KG1 (cell line): Measurements from ENCODE around the gene RGP1.

Experiments
- DNase-seq: peaks from one replicate; lab custom pipeline; 2025; lab: John Stamatoyannopoulos, UW

The RGP1 gene

DNA sequence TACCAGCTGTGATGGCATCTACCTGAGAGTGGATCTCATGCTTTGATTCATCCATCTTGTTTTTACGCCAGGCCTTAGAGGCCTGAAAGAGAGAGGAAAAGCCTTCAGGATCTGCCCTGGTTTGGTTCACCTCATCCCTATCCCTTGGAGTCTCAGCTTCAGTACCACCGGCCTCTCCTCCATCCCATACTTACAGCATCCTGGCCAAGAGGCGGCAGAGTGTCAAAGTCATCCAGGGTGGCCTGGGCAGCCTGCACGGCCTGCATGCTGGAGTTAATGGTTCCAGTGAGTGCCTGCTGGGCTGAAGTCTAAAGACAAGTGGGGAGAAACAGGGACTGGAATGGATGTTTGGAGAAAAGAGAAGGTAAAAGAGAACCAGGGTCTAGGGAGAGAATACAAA is 29.5 kb upstream of the RGP1 start:
- DNase-seq = no peak

DNA sequence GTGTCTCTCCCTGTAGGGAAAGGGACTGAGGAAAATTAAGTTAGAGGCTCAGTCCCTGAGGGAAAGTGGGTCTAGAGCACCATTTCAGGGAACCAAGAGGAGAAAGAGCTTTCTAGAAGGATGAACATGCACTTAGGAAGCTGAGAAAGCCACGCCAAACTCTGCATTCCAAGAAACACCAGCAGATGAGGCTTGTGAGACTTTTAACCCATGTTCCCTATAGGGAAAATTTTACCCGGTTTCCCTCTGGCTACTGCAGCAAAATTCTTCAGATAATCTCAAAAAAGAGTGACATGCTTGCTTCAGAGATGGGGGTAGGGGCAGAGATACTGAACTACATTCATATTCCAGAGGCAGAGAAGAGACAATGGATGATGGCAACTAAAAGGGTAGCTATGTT is 25.7 kb upstream of the RGP1 start:
- no peak for DNase-seq

DNA sequence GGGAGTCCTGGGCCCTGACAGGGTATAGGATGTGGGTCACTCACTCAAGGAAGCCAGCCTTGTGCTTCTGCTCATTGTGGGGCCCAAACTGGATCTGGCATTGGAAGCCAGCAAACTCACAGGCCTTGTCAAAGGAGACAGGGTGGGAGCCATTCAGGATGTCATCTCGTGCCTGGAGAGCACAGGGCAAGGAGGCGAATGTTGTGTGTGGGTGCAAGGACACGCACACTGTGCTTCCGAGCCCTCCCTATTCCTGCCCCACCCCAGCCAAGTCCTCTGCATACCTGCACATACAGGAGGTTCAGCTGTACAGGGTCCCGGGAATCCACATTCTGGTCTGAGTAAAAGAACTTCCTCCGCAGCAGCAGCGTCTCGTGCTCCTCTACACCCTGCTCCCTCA is 25.2 kb upstream of the RGP1 start:
- no peak for DNase-seq

DNA sequence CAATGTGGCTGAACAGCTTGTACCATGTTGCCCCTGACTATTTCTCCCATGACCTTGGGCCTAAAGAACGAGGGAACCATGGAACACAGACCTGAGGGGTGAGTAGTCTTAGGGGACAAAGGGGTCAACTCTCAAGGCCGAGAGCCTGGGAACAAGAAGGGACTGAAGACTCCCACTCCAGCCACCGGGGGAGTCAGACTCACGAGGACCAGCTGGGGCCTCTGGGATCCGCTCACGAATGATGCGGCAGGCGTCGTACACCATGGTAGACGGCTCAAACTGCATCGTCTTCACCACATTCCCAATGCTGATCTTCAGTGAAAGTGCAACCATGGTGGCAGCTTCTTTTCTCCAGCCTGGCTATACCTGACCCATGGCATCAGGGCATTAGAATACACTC is 23.7 kb upstream of the RGP1 start:
- no peak for DNase-seq

DNA sequence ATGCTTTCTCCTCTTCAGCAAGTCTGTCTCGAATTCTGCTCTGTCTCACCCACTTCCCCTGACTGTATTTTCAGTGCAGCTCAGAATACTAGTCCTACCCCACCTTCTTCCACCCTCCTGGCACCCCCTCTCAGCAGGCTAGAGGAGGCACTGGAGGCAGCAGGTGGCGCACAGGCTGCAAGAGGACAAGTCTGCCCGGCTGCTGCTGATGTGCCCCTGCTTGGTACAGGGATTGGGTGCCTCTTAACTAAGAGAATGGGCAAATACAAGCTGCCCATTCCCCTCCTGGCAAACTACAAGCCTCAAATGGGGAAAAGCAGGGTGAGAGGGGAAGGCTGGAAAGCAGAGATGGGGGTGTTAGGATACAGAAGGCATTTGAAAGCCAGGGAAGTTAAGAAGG is 22.2 kb upstream of the RGP1 start:
- peak; percentile 58 for DNase-seq

DNA sequence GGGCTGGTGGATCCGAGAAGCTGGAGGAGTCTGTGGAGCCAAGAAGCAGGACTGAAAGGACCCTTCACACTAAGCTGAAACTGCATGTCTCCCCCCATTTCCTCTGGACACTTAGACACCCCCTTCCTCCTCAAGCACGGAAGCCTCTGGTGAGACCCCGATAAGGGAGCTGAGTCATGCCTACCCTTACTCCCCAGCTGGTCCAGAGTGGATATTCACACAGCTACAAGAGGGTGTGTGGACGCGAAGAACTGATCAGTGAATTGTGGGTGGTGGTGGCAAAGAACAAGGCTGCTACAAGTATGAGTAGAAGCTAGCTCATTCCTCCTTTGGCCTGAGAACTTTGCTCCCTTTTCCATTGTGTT is 21.4 kb upstream of the RGP1 start:
- no peak for DNase-seq

DNA sequence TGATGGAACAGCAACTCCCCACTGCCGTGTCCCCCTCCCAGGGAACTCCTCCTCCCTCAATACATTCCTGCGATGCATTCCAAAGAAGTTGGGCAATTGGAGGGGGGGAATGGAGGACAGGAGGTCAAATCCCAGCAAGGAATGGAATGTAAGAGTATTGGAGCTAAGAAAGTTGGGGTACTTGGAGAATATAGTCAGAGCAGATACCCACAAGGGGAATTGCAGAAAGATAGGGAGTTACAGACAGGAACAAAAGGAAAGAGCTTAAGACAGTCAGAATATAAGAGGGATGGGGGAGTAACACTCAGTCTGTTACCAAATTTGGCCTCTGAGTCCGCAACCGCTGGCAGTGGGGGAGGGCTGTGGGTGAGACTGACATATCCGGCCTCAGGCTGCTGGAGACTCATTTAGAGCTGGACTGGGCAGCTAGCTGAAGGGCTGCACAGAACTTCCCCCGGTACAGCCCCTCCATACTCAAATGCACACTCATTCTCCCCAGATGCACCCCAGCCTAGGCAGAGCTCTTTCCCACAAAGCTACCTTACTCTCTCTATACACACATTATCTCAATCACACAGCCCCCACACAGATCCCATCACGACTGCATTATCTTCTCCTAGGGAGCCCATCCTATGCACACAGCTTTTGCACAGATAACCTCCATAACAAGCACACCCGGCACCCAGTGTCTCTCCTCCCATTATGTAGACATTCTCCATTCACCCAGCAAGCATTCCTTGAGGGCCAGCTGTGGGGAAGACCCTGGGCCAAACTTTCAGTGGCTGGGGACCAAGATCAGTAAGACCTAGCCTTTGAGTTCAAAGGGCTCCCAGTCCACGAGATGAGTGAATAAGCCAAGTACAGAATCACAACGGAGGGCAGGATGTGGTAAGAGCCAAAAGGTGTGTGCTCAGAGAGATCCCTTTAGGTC is 20.8 kb upstream of the RGP1 start:
- no peak for DNase-seq

DNA sequence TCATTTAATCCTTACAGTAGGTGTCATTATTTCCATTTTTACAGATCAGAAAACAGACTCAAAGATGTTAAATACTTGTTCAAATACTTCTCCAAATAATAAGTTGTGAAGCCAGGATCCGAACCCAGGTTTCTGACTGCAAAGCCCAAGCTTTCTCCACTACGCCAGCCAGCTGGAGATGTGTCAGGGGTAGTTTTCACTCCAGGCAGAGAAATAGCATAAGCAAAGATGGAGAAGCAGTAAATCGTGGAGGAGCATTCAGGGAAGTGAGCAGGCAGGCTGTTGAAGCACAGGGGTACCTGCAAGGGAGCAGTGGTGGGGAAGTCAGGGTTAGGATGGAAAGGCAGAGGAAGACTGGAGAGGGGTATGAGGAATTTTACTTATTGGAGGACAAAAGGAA is 20.0 kb upstream of the RGP1 start:
- DNase-seq = no peak

DNA sequence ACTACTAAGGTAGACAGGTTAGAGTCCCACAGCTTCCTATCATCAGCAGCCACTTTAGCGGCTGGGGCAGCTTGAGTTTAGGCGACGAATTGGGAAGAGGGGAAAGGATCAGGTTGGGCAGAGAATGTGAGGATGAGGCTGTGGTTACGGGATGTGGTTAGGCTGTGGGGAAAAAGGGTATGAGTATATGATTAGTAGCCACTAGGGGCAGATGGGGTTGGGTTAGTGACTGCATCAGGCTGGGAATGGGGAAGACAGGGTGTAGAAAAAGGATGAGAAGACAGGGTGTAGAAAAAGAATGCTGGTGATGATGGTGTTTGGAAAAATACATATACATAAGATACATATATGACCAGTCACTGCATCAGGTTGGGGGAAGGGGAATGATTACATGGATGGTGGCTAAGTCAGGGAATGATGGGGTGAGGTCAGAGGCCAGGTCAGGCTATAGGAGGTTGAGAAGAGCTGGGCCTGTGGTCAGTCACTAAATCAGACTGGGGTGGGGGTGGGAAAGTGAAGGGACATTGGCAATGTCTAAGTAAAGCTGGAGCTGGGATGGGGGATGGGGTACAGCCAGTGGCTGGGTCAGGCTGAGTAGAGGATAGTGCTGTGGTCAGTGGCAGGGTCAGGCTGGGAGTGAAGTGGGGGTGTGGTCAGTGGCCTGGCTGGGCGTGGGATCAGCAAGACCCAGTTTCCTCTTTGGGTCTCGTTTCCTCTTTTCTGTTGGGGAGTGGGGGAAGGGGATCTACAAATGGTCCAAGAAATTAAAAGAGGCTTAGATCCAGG is 19.2 kb upstream of the RGP1 start:
- DNase-seq = no peak

DNA sequence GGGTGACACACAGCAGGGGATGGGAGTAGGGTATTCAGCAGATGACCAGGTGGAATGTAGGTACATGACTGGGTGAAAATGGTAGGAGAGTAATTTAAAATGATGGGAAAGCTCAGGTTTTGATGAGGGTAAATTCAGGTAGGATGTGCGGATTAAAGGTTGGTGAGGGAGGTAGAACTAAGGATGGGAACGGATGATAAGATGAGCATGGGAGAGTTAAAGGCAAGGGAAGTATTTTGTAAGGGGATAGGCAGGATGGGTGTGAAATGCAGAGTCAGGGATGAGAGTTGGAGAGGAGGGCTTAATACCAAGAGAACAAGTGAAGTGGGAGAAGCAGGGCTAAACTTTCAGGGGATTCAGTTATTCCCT is 18.6 kb upstream of the RGP1 start:
- no peak for DNase-seq

DNA sequence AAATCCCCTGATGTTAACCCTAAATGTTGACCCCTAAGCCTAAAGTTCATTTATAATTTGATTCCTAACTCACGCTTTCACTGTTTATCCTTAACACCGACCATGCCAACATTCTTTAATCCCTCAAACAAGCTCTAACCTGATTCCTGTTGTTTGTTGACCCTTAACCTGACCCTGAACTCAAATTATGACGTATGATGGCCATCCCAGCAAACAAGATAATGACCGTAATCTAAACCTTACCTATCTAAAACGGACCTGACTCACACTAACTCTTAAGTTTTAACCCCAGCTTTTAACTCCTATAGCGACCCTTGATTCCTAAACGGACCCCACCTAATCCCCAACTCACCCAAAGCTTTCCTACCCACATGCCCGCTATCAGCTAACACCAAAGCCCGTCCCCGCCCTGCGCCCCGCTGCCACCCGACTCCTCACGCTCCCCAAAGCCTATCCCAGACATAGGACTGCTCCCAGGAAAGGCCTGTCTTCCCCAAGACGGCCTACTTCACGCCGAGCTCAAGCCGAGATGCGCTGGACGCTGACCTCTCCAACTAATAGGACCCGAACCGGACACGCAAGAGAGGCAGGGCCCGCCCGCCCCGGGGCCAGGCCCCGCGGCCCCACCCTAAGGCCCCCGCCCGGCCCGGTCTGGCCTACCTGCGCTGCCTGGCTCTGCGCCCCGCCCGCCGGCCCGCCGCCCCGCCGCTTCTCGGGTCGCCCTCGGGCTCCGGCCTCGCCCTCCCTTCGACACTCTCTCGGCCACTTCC is 17.5 kb upstream of the RGP1 start:
- DNase-seq = no peak

DNA sequence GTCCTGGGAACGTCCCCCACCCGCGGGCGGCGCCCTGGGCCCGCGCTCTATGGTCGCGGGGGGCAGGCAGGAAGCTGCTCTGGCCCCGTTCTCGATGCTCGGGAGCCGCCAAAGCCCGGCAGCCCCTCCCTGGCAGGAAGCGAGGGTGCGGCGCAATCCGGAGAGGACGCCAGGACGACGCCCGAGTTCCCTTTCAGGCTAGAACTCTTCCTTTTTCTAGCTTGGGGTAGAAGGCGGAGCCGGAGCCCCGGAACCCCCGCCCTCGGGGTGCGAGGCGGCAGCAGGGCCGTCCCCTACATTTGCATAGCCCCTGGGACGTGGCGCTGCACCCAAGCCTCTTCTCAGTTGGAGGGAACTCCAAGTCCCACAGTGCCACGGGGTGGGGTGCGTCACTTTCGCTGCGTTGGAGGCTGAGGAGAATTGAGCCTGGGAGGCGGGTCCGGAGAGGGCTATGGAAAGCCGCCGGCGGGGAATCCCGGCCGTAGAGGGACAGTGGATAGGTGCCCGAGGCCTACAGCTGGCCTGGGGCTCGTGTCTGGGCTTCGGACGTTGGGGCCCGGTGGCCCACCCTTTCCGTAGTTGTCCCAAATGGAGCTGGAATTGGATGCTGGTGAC is 16.8 kb upstream of the RGP1 start, which contains the start of the genes CREB3 and TLN1:
CREB3 (plus strand) TSS at position 482 of the 615 bp plus-strand sequence; CDS start at position 589, 107 bp downstream.
TLN1 (minus strand) TSS at position 11 of the 615 bp plus-strand sequence. CDS start 6,501 bp downstream, outside the sequence.
- peak; percentile 98 for DNase-seq

DNA sequence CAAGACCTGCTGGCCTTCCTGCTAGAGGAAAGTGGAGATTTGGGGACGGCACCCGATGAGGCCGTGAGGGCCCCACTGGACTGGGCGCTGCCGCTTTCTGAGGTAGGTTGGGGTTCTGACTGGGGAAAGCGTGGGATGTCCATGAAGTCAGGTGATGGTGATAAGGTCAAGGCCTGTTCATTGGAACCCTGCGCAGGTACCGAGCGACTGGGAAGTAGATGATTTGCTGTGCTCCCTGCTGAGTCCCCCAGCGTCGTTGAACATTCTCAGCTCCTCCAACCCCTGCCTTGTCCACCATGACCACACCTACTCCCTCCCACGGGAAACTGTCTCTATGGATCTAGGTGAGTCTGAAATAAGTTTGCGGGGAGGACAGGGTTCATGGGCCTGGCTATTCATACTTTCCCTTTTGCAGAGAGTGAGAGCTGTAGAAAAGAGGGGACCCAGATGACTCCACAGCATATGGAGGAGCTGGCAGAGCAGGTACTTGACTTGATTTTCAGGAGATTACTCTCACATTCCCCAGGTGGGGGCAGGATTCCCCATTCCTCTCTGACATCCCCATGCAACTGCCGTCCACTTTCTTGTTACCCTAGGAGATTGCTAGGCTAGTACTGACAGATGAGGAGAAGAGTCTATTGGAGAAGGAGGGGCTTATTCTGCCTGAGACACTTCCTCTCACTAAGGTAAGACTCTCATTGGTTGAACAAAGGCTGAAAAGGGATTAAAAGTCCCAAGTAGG is 16.1 kb upstream of the RGP1 start:
- DNase-seq = no peak

DNA sequence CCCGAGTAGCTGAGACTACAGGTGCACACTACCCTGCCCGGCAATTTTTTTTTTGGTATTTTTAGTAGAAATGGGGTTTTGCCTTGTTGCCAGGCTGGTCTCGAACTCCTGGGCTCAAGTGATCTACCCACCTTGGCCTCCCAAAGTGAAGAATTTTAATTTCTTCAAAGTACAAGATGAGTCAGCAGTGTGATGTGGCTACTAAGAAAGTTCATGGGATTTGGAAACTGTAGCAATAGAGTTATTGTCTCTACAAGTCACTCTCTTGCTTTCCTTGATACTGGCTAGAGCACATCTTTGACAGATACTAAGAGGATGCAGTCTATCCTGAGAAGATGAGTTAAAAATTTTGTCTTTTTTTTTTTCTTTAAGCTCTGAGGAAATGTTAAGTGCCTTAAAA is 15.0 kb upstream of the RGP1 start:
- no peak for DNase-seq

DNA sequence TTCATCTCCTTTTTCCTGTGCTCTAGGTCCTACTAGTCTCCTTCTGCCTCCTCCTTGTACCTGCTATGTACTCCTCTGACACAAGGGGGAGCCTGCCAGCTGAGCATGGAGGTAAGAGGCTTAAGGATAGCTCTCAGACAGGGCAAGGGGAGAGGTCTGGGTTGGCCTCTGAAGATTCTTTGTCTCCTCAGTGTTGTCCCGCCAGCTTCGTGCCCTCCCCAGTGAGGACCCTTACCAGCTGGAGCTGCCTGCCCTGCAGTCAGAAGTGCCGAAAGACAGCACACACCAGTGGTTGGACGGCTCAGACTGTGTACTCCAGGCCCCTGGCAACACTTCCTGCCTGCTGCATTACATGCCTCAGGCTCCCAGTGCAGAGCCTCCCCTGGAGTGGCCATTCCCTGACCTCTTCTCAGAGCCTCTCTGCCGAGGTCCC is 12.9 kb upstream of the RGP1 start:
- DNase-seq = peak; percentile 62

DNA sequence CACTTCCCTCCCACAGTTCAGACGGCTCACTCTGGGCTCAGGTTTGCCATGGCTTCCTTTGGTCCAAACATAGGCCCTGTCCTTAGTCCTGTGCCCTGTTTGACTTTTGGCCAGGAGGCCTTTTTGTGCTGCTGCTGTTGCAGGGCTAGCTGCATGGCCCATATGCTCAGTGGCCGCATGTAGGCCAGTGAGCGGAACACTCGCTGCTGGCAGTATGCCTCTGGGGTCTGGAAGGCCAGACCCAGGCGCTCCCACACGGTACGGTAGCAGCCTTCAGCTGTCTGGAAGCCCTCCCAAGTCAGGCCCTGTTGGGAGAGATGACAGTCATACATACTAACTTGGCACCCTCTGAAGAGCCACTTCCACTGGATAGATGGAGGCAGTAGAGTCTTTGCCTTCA is 11.9 kb upstream of the RGP1 start:
- DNase-seq = no peak

DNA sequence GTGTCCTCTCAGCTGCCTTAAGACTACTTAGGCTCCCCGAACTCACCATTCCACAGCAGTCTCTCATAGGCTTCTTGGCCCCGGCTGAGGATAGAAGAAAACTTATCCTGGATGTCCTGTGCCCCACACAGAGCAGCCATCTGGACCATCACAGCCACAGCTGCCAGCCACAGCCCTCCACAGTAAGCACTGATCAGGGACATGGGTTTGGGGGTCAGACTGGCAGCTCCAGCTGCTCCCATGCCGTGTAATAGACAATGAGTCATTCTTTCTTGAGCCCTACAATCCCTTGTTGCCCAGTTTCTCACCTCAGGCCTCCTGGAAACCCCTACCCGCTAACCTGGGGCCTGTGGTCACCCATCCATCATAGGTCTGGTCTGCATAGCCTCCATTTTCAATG is 10.9 kb upstream of the RGP1 start:
- no peak for DNase-seq

DNA sequence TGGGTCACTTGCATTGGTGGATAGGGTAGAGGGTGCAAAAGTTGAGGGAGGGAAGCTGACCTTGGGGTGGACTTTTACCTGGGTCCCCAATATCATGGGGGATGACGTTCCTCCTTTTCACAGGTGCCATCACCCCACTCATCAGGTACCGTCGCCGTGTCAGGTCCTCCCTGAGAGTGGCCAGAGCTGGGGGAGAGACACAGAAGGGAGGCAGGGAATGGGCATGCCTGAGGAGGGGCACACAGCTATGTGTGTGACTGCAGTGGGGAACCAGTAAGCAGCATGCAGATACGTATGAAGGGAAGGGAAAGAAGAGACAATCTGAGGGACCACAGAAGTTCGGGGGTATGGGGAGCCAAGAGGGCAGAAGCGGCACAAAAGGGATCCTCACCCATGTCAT is 10.2 kb upstream of the RGP1 start:
- no peak for DNase-seq

DNA sequence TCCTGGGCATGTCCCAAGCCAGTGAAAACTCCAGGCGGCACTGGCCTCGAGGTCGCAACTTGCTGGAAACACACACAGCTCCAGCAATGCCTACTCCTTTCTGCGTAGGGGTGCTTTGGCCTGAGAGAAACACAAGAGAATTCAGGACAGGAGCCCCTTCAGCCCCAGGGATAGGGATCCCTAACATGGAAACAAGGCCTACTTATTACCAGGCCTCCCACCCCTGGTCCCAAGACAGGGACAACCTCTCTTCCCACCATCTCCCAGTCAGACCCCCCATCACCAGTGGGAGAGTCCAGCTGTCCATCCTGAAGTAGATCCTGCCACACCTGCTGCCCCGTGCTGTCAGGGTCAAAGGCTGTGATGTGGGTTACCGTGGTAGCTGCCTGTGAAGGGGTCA is 8.8 kb upstream of the RGP1 start:
- no peak for DNase-seq

DNA sequence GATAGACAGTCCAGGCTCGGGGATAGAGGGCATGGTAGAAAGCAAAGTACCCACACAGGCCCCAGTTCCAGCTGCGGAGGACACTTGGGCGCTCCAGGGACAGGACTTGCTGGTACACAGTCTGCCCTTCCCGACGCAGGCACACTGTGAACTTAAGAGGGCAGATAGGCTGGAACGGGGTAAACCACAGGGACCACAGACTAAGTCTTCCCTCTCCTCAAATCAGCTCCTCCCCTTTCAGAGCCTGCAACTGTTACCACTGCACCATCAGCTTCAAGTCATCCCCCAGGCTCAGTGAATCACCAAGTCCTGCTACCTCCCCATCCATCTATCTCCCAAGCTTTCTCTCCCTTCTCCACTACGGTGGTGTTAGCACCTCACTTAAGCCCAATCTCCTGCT is 7.3 kb upstream of the RGP1 start:
- no peak for DNase-seq

DNA sequence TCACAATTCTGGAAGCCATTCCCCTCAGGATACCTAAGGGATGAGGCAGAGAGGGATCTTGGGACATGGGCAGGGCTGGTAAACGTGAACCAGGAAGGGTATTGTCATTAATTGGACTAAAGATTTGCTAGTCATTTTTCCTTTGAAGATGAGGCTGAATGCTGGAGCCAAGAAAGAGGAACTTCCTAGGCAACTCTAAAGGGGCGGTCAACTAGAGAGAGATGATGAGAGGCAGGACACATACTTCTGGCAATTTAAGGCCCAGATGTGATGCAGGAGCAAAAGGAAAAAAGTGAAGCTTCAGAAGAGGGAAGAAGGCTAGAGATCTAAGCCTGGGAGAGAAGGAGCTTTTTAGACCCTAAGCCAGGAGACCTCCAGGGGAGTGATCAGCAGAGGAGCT is 5.6 kb upstream of the RGP1 start:
- DNase-seq = no peak
